ENCODE results near the gene FBN1.

Gene FBN1

DNA sequence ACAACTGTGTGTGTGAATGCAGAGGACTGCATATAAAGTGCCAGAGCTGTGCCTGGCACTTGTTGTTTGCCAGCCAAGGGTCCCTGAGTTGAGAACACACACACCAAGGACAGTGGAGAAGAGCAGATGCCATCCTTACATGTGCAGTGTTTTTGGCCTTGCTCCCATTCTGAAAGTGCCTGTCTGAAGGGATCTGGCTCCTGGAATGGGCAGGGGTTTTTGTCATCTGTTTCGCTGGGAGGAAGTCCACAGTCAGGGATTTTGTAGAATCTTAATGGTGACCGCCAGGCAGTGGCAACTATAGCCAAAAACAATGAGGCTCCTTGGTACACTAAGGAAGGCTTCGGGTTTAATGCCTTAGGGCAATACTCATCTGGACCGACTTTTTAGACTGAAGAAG, 250.5 kb downstream of the FBN1 start:
- no peak overlapping the region for H3K9ac ChIP-seq (ENCODE audit: low read depth, low read length, poor library complexity)
- no peak overlapping the region for H3K4ac ChIP-seq (ENCODE audit: low read length)
- no peak overlapping the region for H2BK12ac ChIP-seq (ENCODE audit: low read length)
- no peak overlapping the region for H3K4me3 ChIP-seq (ENCODE audit: low read length in 2 of 2)
- H3K79me1 ChIP-seq (ENCODE audit: low read depth, low read length): no peaks in the 10 kb centered on the region
- H2AK5ac ChIP-seq (ENCODE audit: low read depth, low read length): no peak overlapping the region
- no peak overlapping the region for H3K18ac ChIP-seq (ENCODE audit: low read length)
- no peak overlapping the region for H4K91ac ChIP-seq (ENCODE audit: low read depth, low read length, poor library complexity)
- no peaks in the 10 kb centered on the region for H3K9me3 ChIP-seq (replicated peaks in 1 of 2; ENCODE audit: control insufficient read depth in 2 of 2, insufficient read depth in 1 of 2, low read depth in 1 of 2, low read length in 2 of 2)
- DNase-seq (ENCODE audit: low spot score): no peak
- no peaks in the 10 kb centered on the region for H3K27me3 ChIP-seq (ENCODE audit: control insufficient read depth in 3 of 3, insufficient read depth in 3 of 3, low read depth in 1 of 3, low read length in 3 of 3)
- H3K4me2 ChIP-seq (ENCODE audit: insufficient read depth, low read length, poor library complexity, severe bottlenecking): no peak overlapping the region
- no peak overlapping the region for H2BK120ac ChIP-seq (ENCODE audit: low read depth, low read length)
- H3K36me3 ChIP-seq (replicated peaks in 1 of 2; ENCODE audit: control insufficient read depth in 2 of 2, insufficient read depth in 2 of 2, low read length in 2 of 2): no peaks in the 10 kb centered on the region
- H2AFZ ChIP-seq (ENCODE audit: low read length): no peak overlapping the region
- no peak overlapping the region for H2BK15ac ChIP-seq (ENCODE audit: low read length)
- no peak overlapping the region for H3K23ac ChIP-seq (ENCODE audit: low read depth, low read length, poor library complexity)
- no peak overlapping the region for H2BK5ac ChIP-seq (ENCODE audit: low read length)
- H3K14ac ChIP-seq (ENCODE audit: low read length): no peak overlapping the region
- H4K8ac ChIP-seq (ENCODE audit: low read depth, low read length): no peak overlapping the region
- H3K4me1 ChIP-seq (ENCODE audit: control insufficient read depth in 2 of 2, insufficient read depth in 1 of 2, low read depth in 1 of 2, low read length in 2 of 2): peaks cover 7 to 10% of the 10 kb centered on the region in 2 donors
- no CpG with 5 or more reads among the region's 4 CpGs for WGBS, 2 donors (ENCODE audit: extremely low coverage in 2 of 2, insufficient read length in 2 of 2, insufficient replicate concordance in 1 of 2)
- H3K27ac ChIP-seq (replicated peaks; ENCODE audit: low read length): no peak overlapping the region

DNA sequence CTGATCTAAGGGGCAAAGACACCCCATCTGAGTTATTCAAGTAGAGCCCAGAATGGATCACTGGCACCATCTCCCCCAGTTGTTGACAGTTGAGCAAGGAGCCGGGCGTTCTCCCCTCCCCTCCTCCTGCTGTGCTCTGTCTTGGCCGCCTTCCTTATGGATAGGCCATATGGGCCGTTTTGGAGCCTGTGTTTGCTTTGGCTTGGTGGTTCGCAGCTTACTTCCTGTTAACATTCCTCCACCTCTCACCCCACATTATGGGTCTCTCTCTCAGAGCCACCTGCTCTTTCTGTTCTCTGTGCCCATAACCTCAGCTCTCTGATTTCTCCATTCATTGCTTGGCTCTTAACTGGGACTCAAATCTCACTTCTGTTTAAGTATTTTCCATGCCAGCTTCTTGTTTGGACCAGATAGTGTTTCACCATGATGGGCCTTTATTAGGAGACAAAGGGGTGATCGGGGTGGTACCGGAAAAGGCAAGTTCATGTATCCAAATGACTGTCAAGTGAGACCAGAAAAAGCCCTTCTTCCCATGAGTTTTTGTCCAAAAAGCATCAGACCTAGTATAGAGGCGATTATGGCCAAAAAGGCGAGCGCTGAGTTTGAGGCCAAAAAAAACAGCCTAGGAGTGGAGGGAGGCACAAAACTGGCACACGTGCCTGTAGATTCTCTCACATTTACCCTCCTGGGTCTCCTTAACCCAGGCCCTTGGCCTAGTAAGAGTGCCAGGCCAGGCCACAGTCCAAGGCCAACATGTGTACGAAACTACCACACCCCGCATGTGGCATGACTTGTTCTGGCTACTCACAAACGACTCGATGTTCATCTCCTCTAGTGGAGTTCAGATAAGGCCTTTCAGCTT, 251.6 kb downstream of the FBN1 start:
- Histone ChIP-seq H2AFZ (ENCODE audit: low read length) (no peak overlapping the region), H4K91ac (ENCODE audit: low read depth, low read length, poor library complexity) (no peak overlapping the region), H2BK15ac (ENCODE audit: low read length) (no peak overlapping the region), H3K18ac (ENCODE audit: low read length) (no peak overlapping the region), H3K27ac (replicated peaks; ENCODE audit: low read length) (no peak overlapping the region), H3K79me1 (ENCODE audit: low read depth, low read length) (no peaks in the 10 kb centered on the region), H2BK5ac (ENCODE audit: low read length) (no peak overlapping the region), H3K36me3 (replicated peaks in 1 of 2; ENCODE audit: control insufficient read depth in 2 of 2, insufficient read depth in 2 of 2, low read length in 2 of 2) (no peaks in the 10 kb centered on the region), H2BK120ac (ENCODE audit: low read depth, low read length) (no peak overlapping the region), H3K4me3 (ENCODE audit: low read length in 2 of 2) (no peak overlapping the region), H2AK5ac (ENCODE audit: low read depth, low read length) (no peak overlapping the region), H3K9ac (ENCODE audit: low read depth, low read length, poor library complexity) (no peak overlapping the region), H3K14ac (ENCODE audit: low read length) (no peak overlapping the region), H4K8ac (ENCODE audit: low read depth, low read length) (no peak overlapping the region), H2BK12ac (ENCODE audit: low read length) (no peak overlapping the region), H3K4me2 (ENCODE audit: insufficient read depth, low read length, poor library complexity, severe bottlenecking) (no peak overlapping the region), H3K4ac (ENCODE audit: low read length) (no peak overlapping the region), H3K9me3 (replicated peaks in 1 of 2; ENCODE audit: control insufficient read depth in 2 of 2, insufficient read depth in 1 of 2, low read depth in 1 of 2, low read length in 2 of 2) (no peaks in the 10 kb centered on the region), H3K4me1 (ENCODE audit: control insufficient read depth in 2 of 2, insufficient read depth in 1 of 2, low read depth in 1 of 2, low read length in 2 of 2) (peaks cover 7 to 10% of the 10 kb centered on the region in 2 donors), H3K27me3 (ENCODE audit: control insufficient read depth in 3 of 3, insufficient read depth in 3 of 3, low read depth in 1 of 3, low read length in 3 of 3) (no peaks in the 10 kb centered on the region), H3K23ac (ENCODE audit: low read depth, low read length, poor library complexity) (no peak overlapping the region)
- no peak for DNase-seq (ENCODE audit: low spot score)
- no CpG with 5 or more reads among the region's 15 CpGs for WGBS, 2 donors (ENCODE audit: extremely low coverage in 2 of 2, insufficient read length in 2 of 2, insufficient replicate concordance in 1 of 2)

DNA sequence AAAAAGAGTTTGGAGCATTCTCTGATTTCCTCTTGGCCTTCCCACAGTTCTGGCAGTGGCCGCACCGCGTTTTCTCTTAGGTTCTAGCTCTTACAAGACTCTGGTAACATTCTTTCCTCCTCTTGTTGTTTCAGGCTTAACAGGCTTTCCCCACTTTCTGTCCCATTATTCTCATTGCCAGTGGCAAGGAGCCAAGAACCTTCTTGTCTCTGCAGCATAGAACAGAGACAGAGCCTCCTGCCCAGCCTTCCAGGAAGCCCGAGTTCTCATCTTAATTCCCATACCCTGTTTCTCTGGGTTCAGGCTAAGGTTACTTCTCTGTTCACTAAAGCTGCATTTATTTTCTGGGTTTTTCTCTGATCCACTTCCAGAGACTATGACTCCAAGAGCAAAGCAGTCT, 253.2 kb downstream of the FBN1 start:
- Histone ChIP-seq H2BK15ac (ENCODE audit: low read length) (no peak overlapping the region), H4K8ac (ENCODE audit: low read depth, low read length) (no peak overlapping the region), H3K4me3 (ENCODE audit: low read length in 2 of 2) (no peak overlapping the region), H3K18ac (ENCODE audit: low read length) (no peak overlapping the region), H3K23ac (ENCODE audit: low read depth, low read length, poor library complexity) (no peak overlapping the region), H2BK5ac (ENCODE audit: low read length) (no peak overlapping the region), H3K4ac (ENCODE audit: low read length) (no peak overlapping the region), H2AFZ (ENCODE audit: low read length) (peak overlapping the region; percentile 9), H3K4me2 (ENCODE audit: insufficient read depth, low read length, poor library complexity, severe bottlenecking) (no peak overlapping the region), H2BK120ac (ENCODE audit: low read depth, low read length) (no peak overlapping the region), H3K14ac (ENCODE audit: low read length) (no peak overlapping the region), H3K4me1 (ENCODE audit: control insufficient read depth in 2 of 2, insufficient read depth in 1 of 2, low read depth in 1 of 2, low read length in 2 of 2) (peaks cover 7 to 10% of the 10 kb centered on the region in 2 donors), H3K27ac (replicated peaks; ENCODE audit: low read length) (no peak overlapping the region), H3K27me3 (ENCODE audit: control insufficient read depth in 3 of 3, insufficient read depth in 3 of 3, low read depth in 1 of 3, low read length in 3 of 3) (no peaks in the 10 kb centered on the region), H3K9ac (ENCODE audit: low read depth, low read length, poor library complexity) (no peak overlapping the region), H3K79me1 (ENCODE audit: low read depth, low read length) (no peaks in the 10 kb centered on the region), H2BK12ac (ENCODE audit: low read length) (no peak overlapping the region), H2AK5ac (ENCODE audit: low read depth, low read length) (no peak overlapping the region), H3K36me3 (replicated peaks in 1 of 2; ENCODE audit: control insufficient read depth in 2 of 2, insufficient read depth in 2 of 2, low read length in 2 of 2) (no peaks in the 10 kb centered on the region), H3K9me3 (replicated peaks in 1 of 2; ENCODE audit: control insufficient read depth in 2 of 2, insufficient read depth in 1 of 2, low read depth in 1 of 2, low read length in 2 of 2) (no peaks in the 10 kb centered on the region), H4K91ac (ENCODE audit: low read depth, low read length, poor library complexity) (no peak overlapping the region)
- WGBS, 2 donors (ENCODE audit: extremely low coverage in 2 of 2, insufficient read length in 2 of 2, insufficient replicate concordance in 1 of 2): no CpG with 5 or more reads among the region's 4 CpGs
- no peak for DNase-seq (ENCODE audit: low spot score)

DNA sequence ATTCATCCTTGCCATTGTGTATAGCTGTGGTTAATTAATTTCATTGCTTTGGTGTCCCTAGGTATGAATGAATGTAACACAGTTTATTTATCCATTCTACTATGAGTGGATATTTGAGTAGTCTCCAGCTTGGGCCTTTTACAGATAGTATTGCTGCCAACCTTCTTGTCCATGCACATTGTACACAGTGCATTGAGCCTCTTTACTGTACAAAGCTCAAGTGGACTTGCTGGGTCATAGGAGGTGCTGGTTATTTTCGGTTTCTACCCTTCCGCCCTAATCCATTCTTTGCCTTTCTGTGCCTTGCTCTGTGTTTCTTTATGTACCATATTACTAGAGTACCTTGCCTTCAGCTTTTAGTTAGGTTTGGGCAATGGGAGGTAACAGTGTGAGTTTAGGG, 253.6 kb downstream of the FBN1 start:
- Histone ChIP-seq H2AFZ (ENCODE audit: low read length) (peak overlapping the region; percentile 9), H3K4me3 (ENCODE audit: low read length in 2 of 2) (no peak overlapping the region), H4K91ac (ENCODE audit: low read depth, low read length, poor library complexity) (no peak overlapping the region), H3K9me3 (replicated peaks in 1 of 2; ENCODE audit: control insufficient read depth in 2 of 2, insufficient read depth in 1 of 2, low read depth in 1 of 2, low read length in 2 of 2) (no peaks in the 10 kb centered on the region), H3K79me1 (ENCODE audit: low read depth, low read length) (no peaks in the 10 kb centered on the region), H2BK5ac (ENCODE audit: low read length) (no peak overlapping the region), H2BK15ac (ENCODE audit: low read length) (no peak overlapping the region), H3K4ac (ENCODE audit: low read length) (no peak overlapping the region), H3K9ac (ENCODE audit: low read depth, low read length, poor library complexity) (no peak overlapping the region), H3K27me3 (ENCODE audit: control insufficient read depth in 3 of 3, insufficient read depth in 3 of 3, low read depth in 1 of 3, low read length in 3 of 3) (no peaks in the 10 kb centered on the region), H2AK5ac (ENCODE audit: low read depth, low read length) (no peak overlapping the region), H2BK120ac (ENCODE audit: low read depth, low read length) (no peak overlapping the region), H3K18ac (ENCODE audit: low read length) (no peak overlapping the region), H3K4me1 (ENCODE audit: control insufficient read depth in 2 of 2, insufficient read depth in 1 of 2, low read depth in 1 of 2, low read length in 2 of 2) (peaks cover 7 to 10% of the 10 kb centered on the region in 2 donors), H4K8ac (ENCODE audit: low read depth, low read length) (no peak overlapping the region), H3K23ac (ENCODE audit: low read depth, low read length, poor library complexity) (no peak overlapping the region), H2BK12ac (ENCODE audit: low read length) (no peak overlapping the region), H3K4me2 (ENCODE audit: insufficient read depth, low read length, poor library complexity, severe bottlenecking) (no peak overlapping the region), H3K36me3 (replicated peaks in 1 of 2; ENCODE audit: control insufficient read depth in 2 of 2, insufficient read depth in 2 of 2, low read length in 2 of 2) (no peaks in the 10 kb centered on the region), H3K14ac (ENCODE audit: low read length) (no peak overlapping the region), H3K27ac (replicated peaks; ENCODE audit: low read length) (no peak overlapping the region)
- DNase-seq (ENCODE audit: low spot score): no peak
- no CpG with 5 or more reads among the region's 2 CpGs for WGBS, 2 donors (ENCODE audit: extremely low coverage in 2 of 2, insufficient read length in 2 of 2, insufficient replicate concordance in 1 of 2)
